LoVo (cell line): ENCODE results near the gene BMP7.

Source experiments
- DNase-seq: peaks from one replicate; pipeline ENCODE4 v3.0.0-alpha.2; 2016; ENCODE audit warnings: low spot score

Gene BMP7

GRCh38 chr20:57229490-57229889 is 37.0 kb downstream of the BMP7 start:
- no peak for DNase-seq

- no peak for DNase-seq
Measured at GRCh38 chr20:57225830-57226229, 40.6 kb downstream of the BMP7 start.

DNA sequence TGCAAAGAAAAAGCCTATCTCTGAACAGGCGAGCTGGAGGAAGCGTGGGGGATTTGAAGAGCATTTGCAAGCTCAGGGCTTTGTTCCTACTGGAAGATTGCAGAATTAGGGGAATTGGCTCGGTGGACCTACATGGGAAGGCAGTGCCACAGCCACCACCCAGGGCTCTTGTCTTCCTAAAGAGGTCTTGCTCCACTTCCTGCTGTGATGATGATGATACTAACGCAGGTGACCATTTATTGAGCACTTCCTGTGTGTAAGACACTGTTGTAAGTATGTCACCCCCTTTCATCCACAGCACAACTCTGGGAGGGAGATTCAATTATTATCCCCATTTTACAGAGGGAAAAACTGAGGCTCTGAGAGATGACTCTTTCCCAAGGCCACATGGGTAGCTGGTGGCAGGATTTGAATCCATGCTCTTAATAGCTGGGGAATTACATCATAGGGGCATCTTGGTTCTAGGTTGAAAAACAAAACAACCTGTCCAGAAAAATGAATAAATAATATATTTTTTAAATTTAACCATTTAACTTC is 41.2 kb downstream of the BMP7 start:
- no peak for DNase-seq

- no peak for DNase-seq
Measured at GRCh38 chr20:57224641-57225138, 41.8 kb downstream of the BMP7 start.

GRCh38 chr20:57223648-57224489 is 42.6 kb downstream of the BMP7 start:
- DNase-seq, result peak; percentile 44

- DNase-seq, result no peak
Measured at GRCh38 chr20:57222631-57222950, 43.9 kb downstream of the BMP7 start.

DNA sequence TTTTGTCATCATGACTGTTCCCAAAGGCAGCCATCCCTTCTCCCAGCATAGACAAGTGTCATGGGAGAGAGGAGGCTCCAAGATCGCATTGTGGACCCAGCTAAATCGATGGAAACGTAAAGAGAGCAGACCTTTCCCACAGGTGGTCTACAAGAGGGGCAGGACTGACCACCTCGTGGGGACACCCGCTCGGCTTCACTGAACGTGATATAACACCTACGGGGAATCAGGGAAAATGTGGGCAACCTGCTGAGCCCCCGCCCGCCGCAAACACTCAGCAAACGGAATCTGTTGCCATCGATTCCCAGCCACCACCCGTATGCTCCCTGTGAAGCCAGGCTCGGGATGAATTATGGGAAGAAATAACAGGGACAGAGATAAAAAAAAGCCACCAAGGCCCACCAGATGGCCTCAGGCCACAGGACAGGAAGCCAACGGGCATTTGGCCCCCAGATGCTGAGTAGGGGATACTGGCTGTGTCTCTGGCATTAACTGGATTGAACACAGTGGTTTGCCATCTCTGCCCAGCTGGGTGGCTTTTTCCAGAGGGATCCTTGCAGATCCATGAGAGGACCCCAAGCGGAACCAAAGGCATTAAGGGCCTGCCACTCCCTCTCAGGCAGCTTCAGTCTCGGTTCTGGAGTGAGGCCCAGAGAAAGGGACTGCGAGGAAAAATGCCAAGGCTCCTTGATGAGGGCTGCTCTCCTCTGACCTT is 44.4 kb downstream of the BMP7 start:
- DNase-seq, result no peak

DNA sequence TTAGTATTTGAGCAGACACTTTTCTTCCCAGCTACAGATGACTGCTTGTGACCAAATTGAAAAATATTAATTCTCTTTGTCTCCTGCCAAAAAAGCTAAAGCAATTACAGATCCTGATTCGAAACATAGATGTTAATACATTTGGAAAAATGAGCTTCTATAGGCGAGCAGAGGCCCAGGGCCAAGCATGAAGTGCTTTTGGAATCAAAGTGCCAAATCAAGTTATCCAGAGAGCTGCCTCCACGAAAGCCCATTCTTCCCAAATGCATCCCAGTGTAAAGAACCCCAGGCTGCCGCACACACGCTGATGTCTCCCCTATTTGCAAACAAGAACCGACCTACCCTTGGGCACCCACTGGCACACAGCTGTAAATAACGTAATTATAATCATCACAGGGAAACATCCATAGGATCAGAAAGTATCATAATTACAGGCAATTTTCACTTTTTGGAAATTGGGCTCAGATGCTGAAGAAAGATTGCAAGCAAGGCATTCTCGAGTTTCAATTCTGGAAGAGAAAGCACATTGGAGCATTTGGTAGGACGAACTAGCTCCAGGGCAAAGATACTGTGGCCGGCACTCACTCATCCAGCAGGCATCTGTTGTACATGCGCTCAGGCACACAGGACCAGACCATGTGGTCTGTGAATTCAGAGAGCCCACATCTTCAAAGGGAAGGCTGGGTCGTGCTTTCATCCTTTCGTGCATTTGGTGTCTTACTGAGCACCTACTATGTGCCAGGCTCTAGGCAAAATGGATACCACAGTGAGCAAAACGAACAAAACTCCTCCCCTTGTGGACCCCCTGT is 45.9 kb downstream of the BMP7 start:
- no peak for DNase-seq

DNA sequence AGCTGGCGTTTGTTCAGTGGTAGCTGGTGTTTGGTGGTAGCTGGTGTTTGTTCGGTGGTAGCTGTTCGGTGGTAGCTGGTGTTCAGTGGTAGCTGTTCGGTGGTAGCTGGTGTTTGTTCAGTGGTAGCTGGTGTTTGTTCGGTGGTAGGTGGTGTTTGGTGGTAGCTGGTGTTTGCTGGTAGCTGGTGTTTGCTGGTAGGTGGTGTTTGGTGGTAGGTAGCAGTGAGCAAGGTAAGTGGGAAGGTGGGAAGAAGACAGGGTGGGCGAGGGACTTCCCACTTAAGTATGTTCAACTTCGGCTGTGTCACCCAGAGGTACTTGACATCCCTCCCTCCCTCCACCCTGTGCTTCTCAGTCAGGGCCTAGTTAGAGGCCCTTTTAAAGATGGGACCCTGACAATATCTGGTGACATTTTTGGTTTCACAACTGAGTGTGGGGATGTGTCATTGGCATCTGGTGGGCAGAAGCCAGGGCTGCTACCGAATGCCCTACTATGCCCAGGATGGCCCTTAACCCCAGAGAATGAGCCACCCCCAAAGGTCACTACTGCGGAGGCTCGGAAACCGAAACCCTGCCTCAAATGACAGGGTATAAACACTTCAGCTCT is 47.3 kb downstream of the BMP7 start:
- DNase-seq, result no peak

- DNase-seq, result no peak
Measured at GRCh38 chr20:57218489-57218888, 48.0 kb downstream of the BMP7 start.

DNA sequence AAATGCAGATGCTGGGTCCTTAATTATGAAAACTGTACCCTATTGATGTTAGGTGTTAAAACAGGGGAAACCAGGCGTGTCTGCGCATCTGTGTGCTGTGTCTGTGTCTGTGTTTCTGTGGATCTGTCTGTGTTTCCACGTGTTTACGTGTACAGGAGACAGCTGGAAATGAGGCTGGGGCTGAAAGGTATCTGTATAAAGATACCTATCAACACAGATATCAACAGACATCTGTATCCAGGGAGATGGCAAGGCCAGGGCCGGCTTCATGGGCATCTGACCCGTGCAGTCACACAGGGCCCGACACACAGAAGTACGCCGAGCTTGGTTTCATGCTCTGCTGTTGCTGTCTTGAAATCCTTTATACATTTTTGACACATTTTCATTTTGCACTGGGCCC is 48.6 kb downstream of the BMP7 start:
- no peak for DNase-seq

DNA sequence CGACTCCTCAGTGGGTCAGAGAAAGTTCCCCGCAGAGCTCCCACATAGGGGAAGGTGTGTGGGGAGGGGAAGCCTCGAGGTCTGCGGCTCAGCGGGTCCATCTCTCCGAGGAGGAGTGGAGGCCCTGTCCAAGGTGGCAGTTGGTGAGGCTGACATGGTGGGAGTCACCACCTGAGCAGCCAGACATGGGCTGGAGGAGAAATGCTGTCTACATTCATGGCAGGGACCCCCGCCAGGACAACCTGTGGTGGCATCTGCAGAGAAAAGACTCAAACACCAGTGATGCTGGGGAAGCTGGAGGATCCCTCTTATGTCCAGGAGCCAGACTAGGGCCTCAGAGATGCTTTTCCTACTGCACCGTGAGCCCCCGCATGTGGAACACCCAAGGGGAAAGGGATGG is 49.8 kb downstream of the BMP7 start:
- no peak for DNase-seq

- no peak for DNase-seq
Measured at GRCh38 chr20:57215826-57216471, 50.5 kb downstream of the BMP7 start.

GRCh38 chr20:57215426-57215825 is 51.0 kb downstream of the BMP7 start:
- no peak for DNase-seq

GRCh38 chr20:57214948-57215347 is 51.5 kb downstream of the BMP7 start:
- DNase-seq, result no peak

GRCh38 chr20:57214427-57214826 is 52.0 kb downstream of the BMP7 start:
- no peak for DNase-seq

GRCh38 chr20:57213924-57214323 is 52.5 kb downstream of the BMP7 start:
- no peak for DNase-seq

DNA sequence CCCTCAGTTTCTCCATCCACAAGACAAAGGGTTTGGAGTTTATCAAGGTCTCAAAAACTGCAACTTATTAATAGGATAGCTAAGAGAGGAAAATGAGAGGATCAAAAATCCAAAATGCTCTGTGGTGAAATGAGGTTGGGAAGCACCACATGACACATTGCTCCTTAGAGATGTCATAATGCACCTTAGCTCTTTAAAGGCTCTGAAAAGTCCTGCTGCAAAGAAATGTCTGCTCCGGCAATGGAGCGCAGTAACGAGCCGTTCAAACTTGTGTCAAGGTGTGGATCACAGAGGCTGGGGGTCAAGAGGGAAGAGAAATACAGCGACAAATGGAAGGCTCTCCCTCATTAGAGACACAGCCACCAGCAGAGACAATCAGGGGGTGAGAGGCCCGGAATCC is 53.1 kb downstream of the BMP7 start:
- DNase-seq, result no peak

DNA sequence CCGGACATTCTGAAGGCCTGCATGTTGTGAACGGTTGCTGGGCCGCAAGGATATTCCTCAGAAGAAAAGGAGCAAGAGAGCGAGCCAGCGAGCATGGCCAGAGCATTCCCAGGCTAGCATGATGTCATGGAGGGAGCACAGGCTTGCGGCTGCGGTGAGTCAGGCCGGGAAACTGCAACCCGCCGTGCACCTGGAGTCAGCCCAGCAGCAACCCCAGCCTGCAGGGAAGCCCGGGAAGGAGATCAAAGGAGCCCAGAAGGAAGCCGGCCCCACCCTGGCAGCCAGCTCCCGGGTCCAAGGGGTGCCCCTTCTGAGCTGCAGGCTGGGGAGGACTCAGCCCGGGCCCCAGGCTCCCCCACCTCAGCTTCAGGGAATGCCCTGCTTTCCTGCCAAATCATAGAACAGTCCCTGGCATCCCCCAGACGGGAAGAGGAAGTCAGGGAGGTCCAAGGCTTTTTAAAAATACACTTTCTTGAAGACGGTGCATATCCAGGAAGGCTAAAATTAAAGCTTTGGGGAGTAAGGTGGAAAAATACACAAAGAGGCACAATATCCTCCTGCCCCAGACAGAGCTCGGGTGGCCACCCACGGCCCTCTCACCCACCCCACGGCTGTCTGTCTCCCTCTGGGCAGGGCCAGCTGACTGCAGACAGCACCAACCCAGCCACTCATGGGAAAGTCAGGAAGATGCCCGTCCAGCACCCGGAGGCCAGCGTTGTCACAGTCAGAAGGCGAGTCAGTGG is 53.7 kb downstream of the BMP7 start:
- DNase-seq, result peak; percentile 82

DNA sequence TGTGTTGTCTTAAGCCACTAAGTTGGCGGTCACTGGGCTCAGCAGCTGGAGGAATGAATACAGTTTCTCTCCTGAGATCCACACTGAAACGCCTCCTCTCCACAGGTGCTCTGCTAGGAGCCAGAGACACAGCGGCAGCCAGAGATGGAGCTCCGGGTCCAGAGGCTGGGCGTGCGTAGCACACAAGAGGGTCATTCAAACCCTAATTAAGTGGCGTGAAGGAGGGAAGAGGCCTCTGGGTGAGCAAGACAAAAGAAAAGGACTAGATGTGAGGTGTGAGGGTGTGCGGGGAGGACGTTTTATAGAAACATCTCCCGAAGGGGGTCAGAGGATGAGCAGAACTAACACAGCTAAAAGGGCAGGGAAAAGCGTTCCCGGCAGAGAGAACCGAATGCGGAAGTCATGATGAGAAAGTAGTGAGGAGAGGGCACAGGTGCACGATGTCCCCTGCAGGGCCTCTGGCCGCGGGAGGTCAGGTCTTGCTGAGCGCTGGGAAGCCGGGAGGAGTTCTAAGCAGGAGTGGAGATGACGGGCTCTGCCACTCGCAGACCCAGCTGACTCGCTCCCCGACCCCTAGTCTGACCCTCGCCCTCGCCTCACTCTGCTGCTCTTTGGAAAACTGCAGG is 54.4 kb downstream of the BMP7 start:
- no peak for DNase-seq
